ENCODE results near the gene TRIOBP.

The TRIOBP gene

DNA sequence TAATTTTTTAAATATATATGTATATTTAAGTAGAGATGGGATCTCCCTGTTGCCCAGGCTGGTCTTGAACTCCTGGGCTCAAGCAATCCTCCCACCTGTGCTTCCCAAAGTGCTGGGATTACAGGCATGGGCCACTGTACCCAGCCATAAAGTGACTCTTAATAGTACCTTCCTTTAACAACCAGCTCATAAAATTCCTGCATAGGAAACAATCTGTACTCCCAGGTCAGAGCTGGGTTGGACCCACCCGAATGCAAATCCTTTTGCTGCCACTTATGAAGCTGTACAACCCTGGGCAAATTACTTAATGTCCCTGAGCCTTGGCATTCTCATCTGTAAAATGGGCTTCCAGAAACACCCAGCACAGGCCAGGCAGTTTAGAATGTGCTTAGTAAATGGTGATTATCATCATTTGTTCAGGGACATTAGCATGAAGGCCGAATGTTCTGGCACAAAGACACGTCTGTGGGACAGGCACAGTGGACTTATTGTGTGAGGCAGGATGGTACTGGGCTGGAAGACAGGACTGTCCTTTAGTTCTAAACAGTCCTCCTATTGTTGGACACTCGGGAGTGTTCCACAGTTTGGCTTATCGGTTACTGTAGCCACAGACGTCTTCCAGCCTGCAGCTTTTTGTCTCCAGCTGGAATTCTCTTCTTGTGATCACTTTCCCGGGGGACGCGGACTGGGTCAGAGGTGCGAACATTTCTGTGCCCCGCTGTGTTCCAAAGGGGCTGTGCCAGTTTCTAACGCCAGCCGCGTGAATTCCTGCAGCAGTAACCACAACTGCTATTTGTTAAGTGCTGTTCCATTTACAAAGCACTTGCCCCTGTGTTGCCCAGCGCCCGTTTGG is 32.4 kb upstream of the TRIOBP start:
- in situ Hi-C loops (cut with HindIII; ENCODE audit: low sequenced_read_pairs) = no loop called here

- in situ Hi-C loops (cut with HindIII; ENCODE audit: low sequenced_read_pairs) = no loop called here
Measured at GRCh38 chr22:37665487-37665886, 31.4 kb upstream of the TRIOBP start.

DNA sequence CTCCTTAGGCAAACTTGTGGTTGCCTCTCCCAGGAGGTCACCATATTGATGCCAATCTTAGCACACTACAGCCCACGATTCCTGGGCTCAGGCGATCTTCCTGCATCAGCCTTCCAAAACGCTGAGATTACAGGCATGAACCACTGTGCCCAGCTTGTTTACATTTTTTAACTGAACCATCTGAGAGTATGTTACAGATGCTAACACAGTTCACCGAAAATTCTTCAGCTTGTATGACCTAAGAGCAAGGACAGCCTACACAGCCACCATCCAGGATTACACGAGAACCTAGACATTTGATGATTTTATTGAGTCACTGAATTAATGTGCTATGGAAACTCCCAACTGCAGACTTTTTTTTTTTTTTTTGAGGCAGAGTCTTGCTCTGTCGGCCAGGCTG is 27.3 kb upstream of the TRIOBP start:
- in situ Hi-C loops (cut with HindIII; ENCODE audit: low sequenced_read_pairs) = no loop called here

DNA sequence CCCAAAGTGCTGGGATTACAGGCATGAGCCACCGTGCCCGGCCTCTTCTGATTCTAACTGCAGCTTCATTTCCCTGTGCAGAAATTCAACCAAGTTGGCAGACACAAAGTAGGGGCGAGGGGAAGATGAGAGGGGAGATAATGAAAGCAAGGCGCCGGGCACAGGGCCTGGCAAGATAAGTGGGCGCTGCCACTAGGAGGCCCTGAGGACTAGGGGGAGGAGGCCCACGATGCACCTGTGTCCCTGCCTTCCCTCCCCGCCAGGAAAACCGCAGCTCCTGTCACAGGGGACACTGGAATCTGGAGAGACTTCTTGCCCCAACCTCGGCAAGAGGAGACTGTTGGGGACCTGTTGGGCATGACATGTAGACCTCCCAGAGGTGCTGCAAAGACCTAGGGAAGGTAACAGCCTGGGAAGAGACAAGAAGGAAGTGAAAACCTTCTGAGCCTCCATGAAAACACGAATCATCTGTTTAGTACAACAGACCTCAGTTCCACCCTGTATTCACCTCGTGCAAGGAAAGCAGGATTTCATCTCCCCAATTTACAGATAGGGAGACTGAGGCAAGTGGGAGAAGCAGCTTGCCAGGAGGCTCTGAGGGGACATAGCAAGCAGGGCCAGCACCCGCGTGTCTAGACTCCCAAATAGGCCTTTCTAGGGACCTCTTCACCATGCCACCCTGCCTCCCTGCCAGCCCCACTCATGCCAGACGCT is 24.5 kb upstream of the TRIOBP start:
- in situ Hi-C loops (cut with HindIII; ENCODE audit: low sequenced_read_pairs) = no loop called here

DNA sequence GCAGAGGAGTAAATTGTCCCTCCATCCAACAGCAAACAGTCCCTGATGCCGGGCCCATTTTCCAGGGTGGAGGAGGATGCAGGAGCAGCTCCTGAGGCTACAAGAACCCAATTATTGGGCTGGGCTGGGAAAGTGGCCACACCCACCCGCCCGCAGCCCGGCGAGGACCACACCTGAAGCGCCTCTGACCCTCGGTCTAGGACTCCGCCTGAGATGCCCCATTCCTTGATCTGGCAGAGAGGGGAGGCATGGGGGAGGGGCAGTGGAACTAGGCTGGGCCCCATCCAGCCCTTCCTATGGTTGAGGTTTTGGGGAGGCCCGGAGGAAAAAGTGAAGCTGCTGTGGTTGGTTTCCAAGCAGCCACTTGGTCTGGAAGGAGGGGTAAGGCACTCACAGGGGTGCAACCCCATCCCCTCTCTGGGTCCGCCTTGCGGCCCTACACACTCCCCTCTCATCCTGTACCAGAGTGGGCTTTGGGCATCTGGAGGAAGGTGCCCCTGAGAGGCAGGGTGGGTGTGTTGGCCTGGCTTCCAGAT is 23.9 kb upstream of the TRIOBP start:
- in situ Hi-C loops (cut with HindIII; ENCODE audit: low sequenced_read_pairs) = no loop called here

- in situ Hi-C loops (cut with HindIII; ENCODE audit: low sequenced_read_pairs) = no loop called here
Measured at GRCh38 chr22:37674248-37674647, 22.6 kb upstream of the TRIOBP start.

DNA sequence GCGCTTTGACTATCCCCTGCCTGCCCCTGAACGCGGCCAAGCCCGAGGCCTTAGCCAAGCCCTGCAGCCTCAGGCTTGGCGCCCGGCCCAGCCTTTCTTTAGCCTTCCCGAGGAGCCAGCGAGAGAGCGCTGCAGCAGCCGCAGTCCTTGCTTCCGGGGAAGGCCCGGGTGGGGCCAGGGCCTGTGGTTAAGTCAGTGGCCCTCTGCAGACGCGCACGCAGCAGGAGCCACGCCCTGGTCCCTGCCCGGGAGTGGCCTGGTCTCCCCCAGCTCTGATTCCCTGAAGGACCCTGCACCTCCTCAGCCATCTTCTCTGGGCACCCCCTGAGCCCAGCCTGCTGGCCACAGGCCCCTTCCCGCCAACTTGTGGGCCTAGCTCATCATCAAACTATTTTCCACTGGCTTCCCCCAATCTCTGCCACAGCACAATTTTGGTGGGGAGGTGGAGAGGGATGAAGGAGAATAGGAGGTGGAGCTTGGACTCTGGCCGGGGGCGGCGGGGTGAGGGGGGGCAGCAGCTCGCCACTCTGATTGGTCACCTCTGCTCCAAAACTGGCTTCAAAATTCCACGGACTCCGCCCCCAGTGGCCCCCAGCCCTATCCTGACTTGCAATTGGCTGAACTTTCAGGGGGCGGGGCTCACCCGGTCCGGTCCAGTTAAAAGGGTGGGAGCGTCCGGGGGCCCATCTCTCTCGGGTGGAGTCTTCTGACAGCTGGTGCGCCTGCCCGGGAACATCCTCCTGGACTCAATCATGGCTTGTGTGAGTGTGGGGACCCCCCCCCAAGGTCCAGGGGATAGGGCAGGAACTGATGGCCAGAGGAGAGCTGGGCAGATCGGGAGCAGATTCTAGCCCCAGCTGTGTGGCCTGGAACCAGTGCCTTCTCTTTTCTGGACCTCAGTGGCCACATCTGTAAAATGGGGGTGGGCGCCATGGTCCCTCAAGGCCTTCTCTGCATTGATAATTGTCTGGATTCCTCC is 21.6 kb upstream of the TRIOBP start, which contains the start of gene LGALS1:
Gene LGALS1 (plus strand): TSS at position 686 of the 979 bp plus-strand sequence. CDS start 67 bp downstream, at position 753.
- in situ Hi-C loops (cut with HindIII; ENCODE audit: low sequenced_read_pairs) = no loop called here

DNA sequence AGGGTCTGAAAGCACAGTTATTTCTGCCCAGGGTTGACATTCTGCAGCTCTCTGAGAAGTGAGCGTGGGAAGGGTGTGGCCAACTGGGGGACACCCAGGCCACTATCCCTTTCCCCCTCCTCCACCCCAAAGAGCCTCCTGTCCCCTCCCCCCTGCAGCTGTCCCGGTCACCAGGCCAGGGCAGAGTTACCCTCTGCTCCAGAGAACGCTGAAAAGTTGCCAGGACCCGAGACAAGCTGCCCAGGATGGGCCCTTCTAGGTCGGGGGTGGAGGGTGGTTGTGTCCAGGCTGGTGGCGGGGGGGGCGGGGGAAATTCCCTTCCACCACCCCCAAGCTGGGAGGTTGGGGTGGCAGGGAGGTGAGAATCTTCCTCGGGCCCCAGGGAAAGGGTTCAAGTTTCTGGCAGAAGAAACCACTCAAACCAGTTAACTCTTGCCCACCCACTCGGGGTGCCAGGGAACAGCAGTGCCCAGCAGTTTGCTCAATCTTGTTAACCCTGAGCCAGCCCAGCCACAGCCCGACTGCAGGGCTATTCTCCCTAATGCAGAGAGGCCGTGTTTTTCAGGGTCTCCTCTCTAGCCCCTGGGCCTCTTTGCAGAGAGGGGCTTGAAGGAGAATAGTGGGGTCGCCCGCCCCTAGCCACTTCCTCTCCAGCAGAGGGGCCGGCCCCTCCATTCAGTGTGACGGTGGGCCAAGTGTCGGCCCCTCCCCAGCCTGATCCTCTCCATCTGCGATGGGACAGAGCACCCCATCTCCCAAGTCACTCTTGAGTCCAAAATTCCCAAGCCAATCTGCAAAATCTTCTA is 20.7 kb upstream of the TRIOBP start:
- in situ Hi-C loops (cut with HindIII; ENCODE audit: low sequenced_read_pairs) = no loop called here

DNA sequence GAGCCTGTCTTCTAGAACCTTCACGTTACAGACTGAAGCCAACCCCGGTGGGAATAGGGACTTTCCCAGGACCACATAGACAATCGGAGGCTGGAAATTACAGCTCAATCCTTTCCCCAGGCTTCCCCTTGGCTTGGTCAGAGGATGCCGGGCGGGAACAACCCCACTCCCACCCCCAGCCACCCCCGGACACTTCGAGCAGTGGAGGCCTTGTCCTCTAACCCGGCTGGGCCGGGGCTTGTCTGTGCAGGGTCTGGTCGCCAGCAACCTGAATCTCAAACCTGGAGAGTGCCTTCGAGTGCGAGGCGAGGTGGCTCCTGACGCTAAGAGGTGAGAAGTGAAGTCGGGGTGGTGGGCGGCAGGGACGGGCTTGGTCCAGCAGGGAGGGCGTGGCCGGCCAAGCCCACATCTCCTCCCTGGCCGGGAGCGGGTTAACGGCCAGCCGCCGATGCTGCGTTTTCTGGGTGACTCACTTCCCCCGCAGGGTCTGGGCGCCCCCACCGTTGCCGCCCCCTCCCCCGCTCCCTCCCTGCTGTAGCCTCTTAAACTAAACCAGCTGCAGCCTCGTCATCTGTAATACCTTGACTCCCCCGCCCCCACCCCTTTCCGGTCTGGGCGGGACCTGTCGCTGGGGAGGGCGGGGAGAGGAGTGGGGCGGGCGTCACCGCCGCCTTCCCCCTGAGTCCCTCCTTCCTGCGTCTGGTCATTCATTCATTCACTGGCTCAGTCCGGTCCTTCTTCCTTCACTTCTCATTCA is 19.9 kb upstream of the TRIOBP start:
- in situ Hi-C loops (cut with HindIII; ENCODE audit: low sequenced_read_pairs) = no loop called here

DNA sequence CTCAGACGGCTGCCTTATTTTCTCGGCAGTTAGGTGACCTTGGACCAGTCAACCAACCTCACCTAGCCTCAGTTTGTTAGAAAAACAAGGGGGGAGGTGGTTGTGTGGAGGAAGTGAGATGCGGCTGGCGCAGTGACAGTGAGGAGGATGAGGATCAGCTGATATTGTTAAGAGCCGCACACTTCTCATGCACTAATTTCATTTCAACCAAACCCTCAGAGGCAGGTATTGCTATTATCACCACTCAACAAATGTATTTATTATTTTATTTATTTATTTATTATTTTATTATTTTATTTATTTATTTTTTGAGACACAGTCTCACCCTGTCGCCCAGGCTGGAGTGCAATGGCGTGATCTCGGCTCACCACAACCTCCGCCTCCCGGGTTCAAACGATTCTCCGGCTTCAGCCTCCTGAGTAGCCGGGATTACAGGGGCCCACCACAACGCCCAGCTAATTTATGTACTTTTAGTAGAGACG is 19.3 kb upstream of the TRIOBP start:
- in situ Hi-C loops (cut with HindIII; ENCODE audit: low sequenced_read_pairs) = no loop called here

- in situ Hi-C loops (cut with HindIII; ENCODE audit: low sequenced_read_pairs) = no loop called here
Measured at GRCh38 chr22:37678372-37678771, 18.5 kb upstream of the TRIOBP start.

DNA sequence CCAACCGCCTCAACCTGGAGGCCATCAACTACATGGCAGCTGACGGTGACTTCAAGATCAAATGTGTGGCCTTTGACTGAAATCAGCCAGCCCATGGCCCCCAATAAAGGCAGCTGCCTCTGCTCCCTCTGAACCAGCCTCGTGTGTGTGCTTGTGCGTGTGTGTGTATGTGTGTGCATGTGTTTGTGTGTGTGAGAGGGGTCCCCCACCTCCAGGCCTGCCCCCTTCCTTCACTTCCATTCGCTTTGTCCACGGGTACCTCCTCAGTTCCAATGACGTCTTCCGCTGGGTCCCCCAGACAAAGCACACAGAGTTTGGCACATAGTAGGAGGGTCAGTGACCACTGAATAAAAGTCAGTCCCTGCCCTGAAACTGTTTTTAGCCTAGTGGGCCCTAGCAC is 17.2 kb upstream of the TRIOBP start:
- in situ Hi-C loops (cut with HindIII; ENCODE audit: low sequenced_read_pairs) = no loop called here

DNA sequence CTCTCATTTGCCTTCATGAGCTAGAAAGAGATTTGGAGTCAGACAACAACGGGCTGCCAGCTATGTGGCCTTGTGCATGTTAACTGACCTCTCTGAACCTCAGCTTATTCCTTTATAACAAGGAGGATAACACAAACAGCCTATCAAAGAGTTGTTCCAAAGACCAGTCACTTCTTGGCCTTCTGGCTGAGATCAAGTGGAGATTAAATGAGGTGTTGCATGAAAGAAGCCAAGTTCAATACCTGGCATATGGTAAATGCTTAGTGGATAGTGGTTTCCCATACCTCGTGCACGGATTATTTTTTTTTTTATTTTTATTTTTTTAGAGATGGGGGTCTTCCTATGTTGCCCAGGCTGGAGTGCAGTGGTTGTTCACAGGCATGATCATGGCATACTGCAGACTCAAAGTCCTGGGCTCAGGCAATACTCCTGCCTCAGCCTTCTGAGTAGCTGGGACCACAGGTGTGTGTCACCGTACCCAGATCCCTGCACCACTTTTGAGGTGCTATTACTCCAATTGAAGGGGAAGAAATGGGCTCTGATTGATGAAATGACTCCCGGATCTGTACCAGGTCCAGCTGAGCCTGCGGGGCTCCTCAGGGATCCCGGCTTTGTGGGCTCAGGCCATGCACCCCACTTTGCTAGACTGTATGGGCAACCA is 16.5 kb upstream of the TRIOBP start:
- in situ Hi-C loops (cut with HindIII; ENCODE audit: low sequenced_read_pairs) = no loop called here

DNA sequence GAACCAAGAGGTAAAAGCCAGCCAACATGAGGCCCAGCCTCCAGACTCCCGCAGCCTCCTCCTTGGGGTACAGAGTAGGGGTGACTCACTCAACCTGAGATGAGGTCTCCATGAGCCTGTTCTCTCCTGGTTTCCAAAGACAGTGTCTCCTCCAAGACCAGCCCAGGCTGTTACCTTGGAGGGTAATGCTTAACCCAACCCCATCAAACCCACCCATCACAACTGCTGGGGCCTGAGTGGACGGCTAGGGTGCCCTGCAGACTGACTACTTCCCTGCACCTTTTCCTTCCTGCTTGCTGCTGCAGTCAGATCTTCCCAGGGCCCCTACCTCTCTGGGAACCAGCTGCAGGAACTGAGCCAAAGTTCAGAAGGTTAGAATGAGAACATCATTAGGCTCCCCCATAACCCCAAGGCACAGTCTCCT is 15.8 kb upstream of the TRIOBP start:
- in situ Hi-C loops (cut with HindIII; ENCODE audit: low sequenced_read_pairs) = no loop called here

DNA sequence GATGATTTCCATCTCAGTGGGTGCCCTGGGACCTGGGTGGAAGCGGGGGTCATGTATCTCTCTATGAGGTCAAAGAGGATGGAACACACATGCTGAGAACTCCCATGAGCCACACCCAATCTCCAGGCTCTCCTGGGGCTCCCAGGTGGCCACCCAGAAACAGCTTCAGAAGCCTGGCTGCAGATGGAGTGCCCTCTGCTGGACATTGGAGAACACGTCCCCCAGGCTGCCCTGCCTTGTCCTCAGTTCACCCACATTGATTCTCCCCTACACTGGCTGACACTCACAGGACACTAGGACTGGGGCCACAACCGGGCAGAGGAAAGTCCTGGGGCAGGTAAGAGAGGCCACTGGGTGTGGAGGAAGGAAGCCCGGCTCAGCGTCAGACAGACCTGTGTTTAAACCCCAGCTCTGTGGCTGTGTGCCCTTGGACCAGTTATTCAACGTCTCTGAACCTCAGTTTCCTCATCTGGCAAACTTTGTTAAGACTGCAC is 15.2 kb upstream of the TRIOBP start:
- in situ Hi-C loops (cut with HindIII; ENCODE audit: low sequenced_read_pairs) = no loop called here

- in situ Hi-C loops (cut with HindIII; ENCODE audit: low sequenced_read_pairs) = no loop called here
Measured at GRCh38 chr22:37684803-37685615, 11.8 kb upstream of the TRIOBP start.
